GM12878 (cell line): Measurements from ENCODE around the gene SPDYE1. TPM values are rescaled to one million over a fixed set of nuclear protein-coding genes. Genes with fewer than 3 reads are reported as not detected.
A peak's percentile ranks its signal among the peaks of the same experiment; 100 is the strongest.
"Not testable (repeated sequence)": the region's sequence is repeated elsewhere in the genome, so short reads cannot be mapped to it uniquely, and the experiment has no call there.

Experiments
- ATAC-seq: fragments of 200-7000 bp; cut with Tn5 transposase; 3 replicates; pipeline ENCODE4 v1.9.1; 2020; ENCODE audit warnings: mild to moderate bottlenecking, moderate library complexity
- BruUV-seq: library from RNA; stranded (reverse); fragments of 400-500 nt; replicated peaks from 2 replicates; lab custom pipeline; 2021; lab: Mats Ljungman, UMichigan
- CTCF ChIA-PET: fragments of 300-600 bp; sonication (Branson Sonifier 250); formaldehyde crosslinking; extraction: SDS; loops from one replicate; lab custom pipeline; 2021; ENCODE audit warnings: inconsistent platforms; lab: Yijun Ruan, JAX
- POLR2A ChIA-PET: fragments of 350-600 bp; formaldehyde crosslinking; extraction: SDS; loops from one replicate; lab custom pipeline; 2021; ENCODE audit warnings: inconsistent platforms; lab: Charles Lee
- RAD21 ChIA-PET: fragments of 300-600 bp; sonication (Branson Sonifier 250); formaldehyde crosslinking; loops from one replicate; lab custom pipeline; 2023; ENCODE audit warnings: antibody characterized with exemption; ENCODE audit not compliant: unreplicated experiment; lab: Charles Lee
- SMC1A ChIA-PET: fragments of 300-600 bp; sonication (Branson Sonifier 250); formaldehyde crosslinking; loops from one replicate; lab custom pipeline; 2023; ENCODE audit not compliant: unreplicated experiment, uncharacterized antibody; lab: Charles Lee
- DNase-seq: peaks from one replicate; pipeline ENCODE4 v3.0.0-alpha.2; 2011; ENCODE audit warnings: low read depth, low spot score
- FAIRE-seq: peaks from 3 replicates; lab custom pipeline; 2011; peaks lifted over from hg19 to GRCh38; lab: Jason Lieb, UNC
- H2AFZ ChIP-seq: 2 replicates; pipeline ENCODE4 v1.6.0; 2011; ENCODE audit warnings: low read depth, low read length, control low read depth; ENCODE audit not compliant: control insufficient read depth
- H3K27ac ChIP-seq: 2 replicates; pipeline ENCODE4 v1.5.1; 2011; ENCODE audit warnings: control low read depth; ENCODE audit not compliant: control insufficient read depth, insufficient read depth
- H3K27me3 ChIP-seq, 2 experiments: replicated peaks in 1 of 2; 2 replicates each; pipeline versions ENCODE4 v1.6.0 to v1.6.1; 2011; ENCODE audit warnings: low read length in 1 of 2; ENCODE audit not compliant: control insufficient read depth in 2 of 2, insufficient read depth in 2 of 2
- H3K36me3 ChIP-seq, 2 experiments: 2 replicates each; pipeline ENCODE4 v1.5.1; 2011; ENCODE audit warnings: low read length in 1 of 2; ENCODE audit not compliant: control insufficient read depth in 2 of 2, insufficient read depth in 2 of 2
- H3K4me1 ChIP-seq: 2 replicates; pipeline ENCODE4 v1.6.1; 2011; ENCODE audit warnings: mild to moderate bottlenecking, low read length, moderate library complexity, mixed read lengths; ENCODE audit not compliant: control insufficient read depth, insufficient read depth
- H3K4me2 ChIP-seq: 2 replicates; pipeline ENCODE4 v1.6.0; 2011; ENCODE audit warnings: control low read depth; ENCODE audit not compliant: control insufficient read depth, insufficient read depth
- H3K4me3 ChIP-seq: fragments of 200-600 bp; sonication (generic); 2 replicates; pipeline ENCODE4 v1.5.1; 2016
- H3K79me2 ChIP-seq: 2 replicates; pipeline ENCODE4 v1.6.0; 2011; ENCODE audit warnings: low read length; ENCODE audit not compliant: control insufficient read depth, insufficient read depth
- H3K9ac ChIP-seq: 2 replicates; pipeline ENCODE4 v1.8.0; 2011; ENCODE audit warnings: low read length, control low read depth, mixed read lengths; ENCODE audit not compliant: control insufficient read depth, insufficient read depth
- H3K9me3 ChIP-seq: replicated peaks from 3 replicates; pipeline ENCODE4 v1.5.1; 2011; ENCODE audit warnings: mild to moderate bottlenecking, low read length; ENCODE audit not compliant: control insufficient read depth, insufficient read depth
- H4K20me1 ChIP-seq: 2 replicates; pipeline ENCODE4 v1.6.0; 2011; ENCODE audit not compliant: control insufficient read depth, insufficient read depth
- WGBS: methylation state at CpG from one replicate; pipeline ENCODE4 v1.1.6; 2016; ENCODE audit warnings: low lambda C conversion rate; ENCODE audit not compliant: insufficient replicate concordance, insufficient coverage; ENCODE audit errors: missing lambda C conversion rate; 5-methylcytosine and 5-hydroxymethylcytosine counted together
- in situ Hi-C: fragments of 300-500 bp; cut with MboI; formaldehyde crosslinking; loops from 9 replicates; pipeline ENCODE4 v1.14.3; 2018; ENCODE audit warnings: mixed read lengths
- intact Hi-C: fragments of 100-400 bp; cut with micrococcal nuclease; formaldehyde crosslinking; loops from one replicate; pipeline ENCODE4 v1.14.2; 2022; ENCODE audit not compliant: unreplicated experiment
- polyA plus RNA-seq, 11 experiments: library from polyadenylated mRNA; depleted of rRNA in 4 of 11; unstranded in 6 of 11; stranded (reverse) in 5 of 11; fragments of >200 nt; fragmentation: Nextera tagmentation in 4 of 11; fragmentation: Illumina TruSeq in 1 of 11; extraction: Ambion mirVana in 4 of 11; extraction: Trizol in 1 of 11; gene quantifications; 1 replicate in 1 of 11; 2 replicates in 10 of 11; pipeline versions ENCODE4 v1.2.1 to v1.2.3, GENCODE V29; 2011 to 2016; ENCODE audit warnings: inconsistent platforms in 2 of 11, missing spikeins in 2 of 11, low read depth in 1 of 11
- total RNA-seq, 4 experiments: library from RNA; depleted of rRNA in 3 of 4; stranded (reverse); fragments of >200 nt in 3 of 4; fragmentation: Illumina TruSeq in 1 of 4; extraction: Trizol in 1 of 4; gene quantifications; 2 replicates each; pipeline versions ENCODE4 v1.2.1 to v1.2.3, GENCODE V29; 2013 to 2021

The SPDYE1 gene
- total and polyA plus RNA-seq, 10 of the 15 experiments (the other 5 are each of a cell fraction or from before 2014, with no cell fraction given) = 0.04 to 1.3 (median 0.07) TPM; not detected in 3

- H3K4me2 ChIP-seq, POLR2A ChIA-PET, H3K36me3 ChIP-seq: not testable (repeated sequence)
These were observed 33.6 kb downstream of the SPDYE1 start for GRCh38 chr7:44031319-44031718.

GRCh38 chr7:44032031-44032430 lies 34.3 kb downstream of the SPDYE1 start:
- H3K4me1 ChIP-seq, CTCF ChIA-PET, H3K9ac ChIP-seq, BruUV-seq, H4K20me1 ChIP-seq, H3K79me2 ChIP-seq, H3K27me3 ChIP-seq, H3K9me3 ChIP-seq, H2AFZ ChIP-seq, RAD21 ChIA-PET, intact Hi-C loops, H3K4me3 ChIP-seq, ATAC-seq, H3K36me3 ChIP-seq, H3K4me2 ChIP-seq, FAIRE-seq, in situ Hi-C loops, DNase-seq, SMC1A ChIA-PET, H3K27ac ChIP-seq: not testable (repeated sequence)
- WGBS = 82% methylated on average over 5 of the region's 6 CpGs
- POLR2A ChIA-PET = interaction anchor here (0.6 kb wide), 1 partner anchor 151 kb away, joined by 3 read pairs; no protein-coding TSS in a partner anchor

More at GRCh38 chr7:44031319-44031718, 33.6 kb downstream of the SPDYE1 start:
- RAD21 ChIA-PET, in situ Hi-C loops, H3K79me2 ChIP-seq, H3K9ac ChIP-seq, BruUV-seq, ATAC-seq, H3K4me1 ChIP-seq, CTCF ChIA-PET, H3K4me3 ChIP-seq, FAIRE-seq, H2AFZ ChIP-seq, SMC1A ChIA-PET, H4K20me1 ChIP-seq, H3K27me3 ChIP-seq, H3K9me3 ChIP-seq, H3K27ac ChIP-seq, intact Hi-C loops, DNase-seq: not testable (repeated sequence)
- WGBS = 85% methylated on average over 12 of the region's 13 CpGs

GRCh38 chr7:44033971-44034844 lies 36.5 kb downstream of the SPDYE1 start:
- DNase-seq, H3K36me3 ChIP-seq, H3K4me3 ChIP-seq, H4K20me1 ChIP-seq, H3K4me2 ChIP-seq, intact Hi-C loops, SMC1A ChIA-PET, RAD21 ChIA-PET, H3K4me1 ChIP-seq, in situ Hi-C loops, H3K79me2 ChIP-seq, BruUV-seq, ATAC-seq, H3K27me3 ChIP-seq, CTCF ChIA-PET, H3K9ac ChIP-seq, H3K27ac ChIP-seq, POLR2A ChIA-PET, H2AFZ ChIP-seq, H3K9me3 ChIP-seq, FAIRE-seq: not testable (repeated sequence)
- WGBS = 97% methylated on average over 14 of the region's 18 CpGs

- SMC1A ChIA-PET, H3K4me3 ChIP-seq, H3K27ac ChIP-seq, H3K9me3 ChIP-seq, BruUV-seq, H3K36me3 ChIP-seq, POLR2A ChIA-PET, H3K4me1 ChIP-seq, H3K27me3 ChIP-seq, H3K79me2 ChIP-seq, H2AFZ ChIP-seq, in situ Hi-C loops, RAD21 ChIA-PET, intact Hi-C loops, CTCF ChIA-PET, H3K9ac ChIP-seq, H4K20me1 ChIP-seq, H3K4me2 ChIP-seq, DNase-seq, FAIRE-seq: not testable (repeated sequence)
- 98% methylated on average over 7 of the region's 10 CpGs for WGBS
- ATAC-seq = peak; percentile 39
These were observed 38.7 kb downstream of the SPDYE1 start for GRCh38 chr7:44036364-44036763.
